Loucy (cell line): ENCODE measurements around the gene TLCD4.

Experiments used
- H2AFZ ChIP-seq: fragments of 200-600 bp; sonication (generic); 2 replicates; pipeline ENCODE4 v1.6.0; 2016; ENCODE audit warnings: antibody characterized with exemption, mild to moderate bottlenecking, low read length, moderate library complexity
- H3F3A ChIP-seq: fragments of 200-600 bp; 2 replicates; pipeline ENCODE4 v1.6.0; 2016; ENCODE audit warnings: antibody characterized with exemption, low read depth, mild to moderate bottlenecking
- H3K27me3 ChIP-seq: fragments of 200-600 bp; sonication (generic); 2 replicates; pipeline ENCODE4 v1.6.1; 2014; ENCODE audit warnings: low read length, mild to moderate bottlenecking; ENCODE audit not compliant: insufficient read depth, poor library complexity, severe bottlenecking
- H3K36me3 ChIP-seq: fragments of 200-600 bp; sonication (generic); 2 replicates; pipeline ENCODE4 v1.6.1; 2016; ENCODE audit warnings: low read length; ENCODE audit not compliant: insufficient read depth
- H3K4me1 ChIP-seq: fragments of 200-600 bp; sonication (generic); 2 replicates; pipeline ENCODE4 v1.5.1; 2014; ENCODE audit warnings: low read length, mild to moderate bottlenecking; ENCODE audit not compliant: insufficient read depth, poor library complexity, severe bottlenecking
- H3K4me2 ChIP-seq: fragments of 200-600 bp; sonication (generic); 2 replicates; pipeline ENCODE4 v1.6.0; 2014; ENCODE audit warnings: antibody characterized with exemption, low read length, low read depth, mild to moderate bottlenecking; ENCODE audit not compliant: poor library complexity, severe bottlenecking
- H3K4me3 ChIP-seq: fragments of 200-600 bp; sonication (generic); 2 replicates; pipeline ENCODE4 v1.5.1; 2014; ENCODE audit warnings: low read length, mild to moderate bottlenecking, mixed read lengths; ENCODE audit not compliant: poor library complexity, severe bottlenecking
- H3K79me2 ChIP-seq: fragments of 200-600 bp; sonication (generic); 2 replicates; pipeline ENCODE4 v1.6.1; 2014; ENCODE audit warnings: low read length; ENCODE audit not compliant: insufficient read depth
- H3K9ac ChIP-seq: fragments of 200-600 bp; sonication (generic); 2 replicates; pipeline ENCODE4 v1.6.0; 2014; ENCODE audit warnings: mild to moderate bottlenecking, low read depth, low read length, moderate library complexity; ENCODE audit not compliant: poor library complexity, severe bottlenecking
- H3K9me2 ChIP-seq: fragments of 200-600 bp; sonication (generic); replicated peaks from 2 replicates; pipeline ENCODE4 v1.6.1; 2016; ENCODE audit warnings: low read depth, low read length, mixed read lengths
- H3K9me3 ChIP-seq: fragments of 200-600 bp; sonication (generic); 2 replicates; pipeline ENCODE4 v1.6.1; 2014; ENCODE audit warnings: mild to moderate bottlenecking, antibody characterized with exemption, low read length, low read depth; ENCODE audit not compliant: insufficient read depth
- H4K20me1 ChIP-seq: fragments of 200-600 bp; sonication (generic); 2 replicates; pipeline ENCODE4 v1.6.0; 2014; ENCODE audit warnings: antibody characterized with exemption, low read length, mild to moderate bottlenecking; ENCODE audit not compliant: insufficient read depth, poor library complexity, severe bottlenecking
- CTCF ChIP-seq: fragments of 200-600 bp; sonication (generic); conservative IDR thresholded peaks from 2 replicates; pipeline ENCODE4 v1.5.1; 2014; ENCODE audit warnings: mild to moderate bottlenecking, antibody characterized with exemption, low read length
- EZH2phosphoT487 ChIP-seq: fragments of 200-600 bp; IDR thresholded peaks from 2 replicates; pipeline ENCODE4 v1.6.1; 2018; ENCODE audit warnings: antibody characterized with exemption, mild to moderate bottlenecking, moderate library complexity, borderline replicate concordance

The TLCD4 gene

GRCh38 chr1:95116580-95117206 is 462 bp upstream of the TLCD4 start:
- peak overlapping the region; percentile 99 for H3K4me2 ChIP-seq
- no peaks in the 10 kb centered on the region for H3K36me3 ChIP-seq
- peaks cover 4% of the 10 kb centered on the region for H3K4me1 ChIP-seq
- H3K9ac ChIP-seq: peak overlapping the region; percentile 58
- no peaks in the 10 kb centered on the region for H3K9me3 ChIP-seq
- no peaks in the 10 kb centered on the region for H3K79me2 ChIP-seq
- H2AFZ ChIP-seq: peak overlapping the region; percentile 97
- H3K4me3 ChIP-seq: peak overlapping the region; percentile 87
- no peaks in the 10 kb centered on the region for H3K9me2 ChIP-seq
- TF ChIP-seq CTCF (peak; percentile 87), EZH2phosphoT487 (no peak)
- peaks cover 45% of the 10 kb centered on the region for H3K27me3 ChIP-seq
- H4K20me1 ChIP-seq: no peaks in the 10 kb centered on the region
- H3F3A ChIP-seq: no peaks in the 10 kb centered on the region

- no peaks in the 10 kb centered on the region for H3F3A ChIP-seq
- no peaks in the 10 kb centered on the region for H3K9me2 ChIP-seq
- no peak for TF ChIP-seq EZH2phosphoT487
- no peak for TF ChIP-seq CTCF
- no peaks in the 10 kb centered on the region for H4K20me1 ChIP-seq
- H3K4me2 ChIP-seq: peak overlapping the region; percentile 99
- peaks cover 4% of the 10 kb centered on the region for H3K4me1 ChIP-seq
- H3K9ac ChIP-seq: no peak overlapping the region
- peak overlapping the region; percentile 97 for H2AFZ ChIP-seq
- H3K9me3 ChIP-seq: no peaks in the 10 kb centered on the region
- H3K4me3 ChIP-seq: peak overlapping the region; percentile 87
- peaks cover 45% of the 10 kb centered on the region for H3K27me3 ChIP-seq
- H3K79me2 ChIP-seq: no peaks in the 10 kb centered on the region
- no peaks in the 10 kb centered on the region for H3K36me3 ChIP-seq
Observed at GRCh38 chr1:95118067-95118499, 928 bp downstream of the TLCD4 start.

GRCh38 chr1:95118710-95119109 is 1.6 kb downstream of the TLCD4 start:
- Histone ChIP-seq H3F3A (no peaks in the 10 kb centered on the region), H3K36me3 (no peaks in the 10 kb centered on the region), H3K9ac (no peak overlapping the region)

More at GRCh38 chr1:95118710-95119109, 1.6 kb downstream of the TLCD4 start:
- Histone ChIP-seq H3K9me3 (no peaks in the 10 kb centered on the region), H3K4me3 (no peak overlapping the region), H3K9me2 (no peaks in the 10 kb centered on the region), H3K4me1 (peaks cover 4% of the 10 kb centered on the region), H3K79me2 (no peaks in the 10 kb centered on the region), H3K4me2 (no peak overlapping the region), H4K20me1 (no peaks in the 10 kb centered on the region), H2AFZ (no peak overlapping the region), H3K27me3 (peaks cover 45% of the 10 kb centered on the region)
- TF ChIP-seq CTCF (no peak), EZH2phosphoT487 (no peak)
